Colonic mucosa (tissue), 4 donors: ENCODE data around the gene HDLBP. TPM values are rescaled to one million over a fixed set of nuclear protein-coding genes. Genes with fewer than 3 reads are reported as not detected.

Experiments used
- DNase-seq: peaks from one replicate; pipeline ENCODE4 v3.0.0-alpha.2; 2020
- H3K27ac ChIP-seq: fragments of 200-600 bp; one replicate; pipeline ENCODE4 v1.8.0; 2021
- H3K27me3 ChIP-seq: fragments of 200-600 bp; one replicate; pipeline ENCODE4 v1.8.0; 2021
- H3K36me3 ChIP-seq: fragments of 200-600 bp; one replicate; pipeline ENCODE4 v1.8.0; 2021
- H3K4me1 ChIP-seq: fragments of 200-600 bp; one replicate; pipeline ENCODE4 v1.8.0; 2021; ENCODE audit warnings: mild to moderate bottlenecking
- H3K4me3 ChIP-seq: fragments of 200-600 bp; one replicate; pipeline ENCODE4 v1.8.0; 2021
- H3K9ac ChIP-seq, 2 donors: one replicate each; pipeline ENCODE4 v1.7.0; 2013; ENCODE audit warnings: control low read depth in 2 of 2, low read depth in 2 of 2, low read length in 2 of 2
- H3K9me3 ChIP-seq: fragments of 200-600 bp; one replicate; pipeline ENCODE4 v1.8.0; 2021
- intact Hi-C: fragments of 100-400 bp; cut with DNase I; formaldehyde crosslinking; loops from one replicate; pipeline ENCODE4 v1.14.1; 2022
- total RNA-seq, 2 donors: library from RNA; stranded (reverse); fragmentation: NEBNext Ultra II Directional in 1 of 2; extraction: Animal tissue kit (Norgen Biotek cat#: 25700) in 1 of 2; gene quantifications; one replicate each; pipeline ENCODE4 v1.2.1, GENCODE V29; 2021
- TF ChIP-seq, protein P1 (sequence below): fragments of 200-600 bp; IDR thresholded peaks from one replicate; pipeline ENCODE4 v1.8.0; 2022; ENCODE audit warnings: antibody characterized with exemption, mild to moderate bottlenecking
- donor health status: healthy.
- donor health status: DM: no; HTN: no; CAD: no.
- donor health status: DM: no; HTN: no; CAD: no.

The HDLBP gene
- total RNA-seq, 2 donors from 2014 or later: 483 to 625 TPM

GRCh38 chr2:241286348-241287090, 29.0 kb downstream of the HDLBP start:
- Histone ChIP-seq H3K9me3 (no peaks in the 10 kb centered on the region), H3K27ac (no peak overlapping the region), H3K9ac (no peak overlapping the region), H3K36me3 (no peaks in the 10 kb centered on the region), H3K27me3 (no peaks in the 10 kb centered on the region), H3K4me3 (no peak overlapping the region), H3K4me1 (no peaks in the 10 kb centered on the region)
- intact Hi-C loops: no loop called here
- DNase-seq: no peak
- TF ChIP-seq, protein P1, sequence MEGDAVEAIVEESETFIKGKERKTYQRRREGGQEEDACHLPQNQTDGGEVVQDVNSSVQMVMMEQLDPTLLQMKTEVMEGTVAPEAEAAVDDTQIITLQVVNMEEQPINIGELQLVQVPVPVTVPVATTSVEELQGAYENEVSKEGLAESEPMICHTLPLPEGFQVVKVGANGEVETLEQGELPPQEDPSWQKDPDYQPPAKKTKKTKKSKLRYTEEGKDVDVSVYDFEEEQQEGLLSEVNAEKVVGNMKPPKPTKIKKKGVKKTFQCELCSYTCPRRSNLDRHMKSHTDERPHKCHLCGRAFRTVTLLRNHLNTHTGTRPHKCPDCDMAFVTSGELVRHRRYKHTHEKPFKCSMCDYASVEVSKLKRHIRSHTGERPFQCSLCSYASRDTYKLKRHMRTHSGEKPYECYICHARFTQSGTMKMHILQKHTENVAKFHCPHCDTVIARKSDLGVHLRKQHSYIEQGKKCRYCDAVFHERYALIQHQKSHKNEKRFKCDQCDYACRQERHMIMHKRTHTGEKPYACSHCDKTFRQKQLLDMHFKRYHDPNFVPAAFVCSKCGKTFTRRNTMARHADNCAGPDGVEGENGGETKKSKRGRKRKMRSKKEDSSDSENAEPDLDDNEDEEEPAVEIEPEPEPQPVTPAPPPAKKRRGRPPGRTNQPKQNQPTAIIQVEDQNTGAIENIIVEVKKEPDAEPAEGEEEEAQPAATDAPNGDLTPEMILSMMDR: no peak

DNA sequence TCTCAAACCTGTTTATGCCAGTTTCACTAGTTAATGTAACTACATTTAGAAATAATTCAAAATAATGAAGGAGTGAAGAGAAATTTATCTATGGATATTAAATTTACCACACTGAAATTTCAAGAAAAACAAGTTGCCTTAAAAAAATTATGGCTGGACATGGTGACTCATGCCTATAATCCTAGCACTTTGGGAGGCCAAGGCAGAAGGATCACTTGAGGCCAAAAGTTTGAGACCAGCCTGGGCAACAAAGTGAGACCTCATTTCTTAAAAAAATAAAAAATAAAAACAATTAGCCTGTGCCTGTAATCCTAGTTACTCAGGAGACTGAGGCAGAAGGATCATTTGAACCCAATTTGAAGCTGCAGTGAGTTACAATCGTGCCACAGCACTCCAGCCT, 29.9 kb downstream of the HDLBP start:
- no peaks in the 10 kb centered on the region for H3K9me3 ChIP-seq
- no peak overlapping the region for H3K4me3 ChIP-seq
- intact Hi-C loops: no loop called here
- no peak overlapping the region for H3K9ac ChIP-seq
- no peaks in the 10 kb centered on the region for H3K4me1 ChIP-seq
- TF ChIP-seq, protein P1: no peak
- no peak for DNase-seq
- H3K27me3 ChIP-seq: no peaks in the 10 kb centered on the region
- H3K27ac ChIP-seq: no peak overlapping the region
- H3K36me3 ChIP-seq: no peaks in the 10 kb centered on the region

- DNase-seq: no peak
- no peaks in the 10 kb centered on the region for H3K9me3 ChIP-seq
- H3K27ac ChIP-seq: no peak overlapping the region
- no peak overlapping the region for H3K4me3 ChIP-seq
- H3K36me3 ChIP-seq: no peaks in the 10 kb centered on the region
- intact Hi-C loops: no loop called here
- no peaks in the 10 kb centered on the region for H3K27me3 ChIP-seq
- no peak overlapping the region for H3K9ac ChIP-seq
- no peaks in the 10 kb centered on the region for H3K4me1 ChIP-seq
- TF ChIP-seq, protein P1: no peak
Observed at GRCh38 chr2:241282555-241282954, 32.9 kb downstream of the HDLBP start.

GRCh38 chr2:241280291-241280690, 35.2 kb downstream of the HDLBP start:
- Histone ChIP-seq H3K27ac (no peak overlapping the region), H3K36me3 (no peaks in the 10 kb centered on the region), H3K9me3 (no peaks in the 10 kb centered on the region), H3K27me3 (no peaks in the 10 kb centered on the region), H3K4me3 (no peak overlapping the region), H3K9ac (no peak overlapping the region), H3K4me1 (no peaks in the 10 kb centered on the region)
- DNase-seq: no peak
- TF ChIP-seq, protein P1: no peak
- intact Hi-C loops: no loop called here

GRCh38 chr2:241279828-241280227, 35.6 kb downstream of the HDLBP start:
- no peak overlapping the region for H3K27ac ChIP-seq
- DNase-seq: no peak
- no peaks in the 10 kb centered on the region for H3K36me3 ChIP-seq
- intact Hi-C loops: no loop called here
- TF ChIP-seq, protein P1: no peak
- no peaks in the 10 kb centered on the region for H3K9me3 ChIP-seq
- no peaks in the 10 kb centered on the region for H3K27me3 ChIP-seq
- no peak overlapping the region for H3K9ac ChIP-seq
- H3K4me1 ChIP-seq: no peaks in the 10 kb centered on the region
- no peak overlapping the region for H3K4me3 ChIP-seq
